ENCODE data around the gene UCK2.

GRCh38 chr1:165945911-165946310 is 118.5 kb downstream of the UCK2 start:
- TF ChIP-seq FOXP2 (optimal IDR thresholded peaks at IDR 0.05; ENCODE audit: control extremely low read depth, extremely low read length, insufficient read depth): no peak
- no peak for TF ChIP-seq POLR2AphosphoS5 (IDR thresholded peaks at IDR 0.05; ENCODE audit: borderline replicate concordance, low read depth, low read length)
- TF ChIP-seq EZH2 (IDR thresholded peaks at IDR 0.05): no peak
